Activated CD4-positive, alpha-beta T cell treated with anti-CD3 and anti-CD28 coated beads, Interleukin-2, Interleukin-4, amounts not matched to agents 100 ng/mL and 50 ng/mL, durations not matched to agents 16 hours and 8 hours (primary cell): ENCODE results near the gene PLCXD1.
"Not testable (repeated sequence)": the region's sequence is repeated elsewhere in the genome, so short reads cannot be mapped to it uniquely, and the experiment has no call there.

Experiments used
- DNase-seq: peaks from one replicate; pipeline ENCODE4 v3.0.0-alpha.2; 2020; ENCODE audit warnings: low spot score

Gene PLCXD1

GRCh38 chrX:317424-318067, 36.4 kb downstream of the PLCXD1 start:
- no peak for DNase-seq

GRCh38 chrX:318068-318738, 37.0 kb downstream of the PLCXD1 start:
- DNase-seq: peak; percentile 98

DNA sequence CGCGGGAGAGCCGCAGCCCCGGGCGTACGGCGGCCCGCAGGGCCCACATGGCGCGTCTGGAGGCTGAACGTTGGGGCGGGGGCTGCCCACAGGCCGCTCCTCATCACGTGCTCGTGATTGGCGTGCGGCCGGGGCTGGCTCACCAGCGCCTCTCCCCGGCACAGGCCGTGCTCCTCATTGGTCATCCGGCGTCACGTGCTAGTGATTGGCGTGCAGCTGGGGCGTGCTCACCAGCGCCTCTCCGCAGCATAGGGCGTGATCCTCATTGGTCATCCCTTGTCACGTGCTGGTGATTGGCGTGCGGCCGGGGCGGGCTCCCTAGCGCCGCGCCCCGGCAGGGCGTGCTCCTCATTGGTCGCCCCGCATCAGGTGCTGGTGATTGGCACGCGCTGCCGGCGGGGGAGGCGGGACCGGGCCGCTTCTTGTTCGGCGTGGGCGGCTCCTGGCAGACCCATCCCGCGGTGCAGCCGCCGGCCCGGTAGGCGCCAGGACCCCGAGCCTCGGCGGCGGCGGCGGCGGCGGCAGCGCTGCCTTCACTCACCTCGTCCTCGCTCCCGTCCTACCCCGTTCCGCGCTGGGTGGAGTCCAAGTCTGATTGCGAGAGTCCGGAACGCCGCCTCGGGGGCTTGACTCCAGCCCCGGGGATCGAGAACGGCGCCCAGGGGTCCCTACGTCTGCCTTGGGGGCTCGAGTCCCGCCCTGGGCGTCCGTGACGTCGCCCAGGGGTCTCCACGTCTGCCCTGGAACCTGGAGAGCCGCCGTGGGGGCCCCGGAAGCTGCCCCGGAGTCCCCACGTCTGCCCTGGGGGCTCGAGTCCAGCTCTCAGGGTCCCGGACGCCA, 37.8 kb downstream of the PLCXD1 start, which contains the start of gene GTPBP6:
TSS of gene GTPBP6 (minus strand) at position 58 of the 840 bp plus-strand sequence. CDS start at position 49, 9 bp downstream.
- DNase-seq: peak; percentile 99

DNA sequence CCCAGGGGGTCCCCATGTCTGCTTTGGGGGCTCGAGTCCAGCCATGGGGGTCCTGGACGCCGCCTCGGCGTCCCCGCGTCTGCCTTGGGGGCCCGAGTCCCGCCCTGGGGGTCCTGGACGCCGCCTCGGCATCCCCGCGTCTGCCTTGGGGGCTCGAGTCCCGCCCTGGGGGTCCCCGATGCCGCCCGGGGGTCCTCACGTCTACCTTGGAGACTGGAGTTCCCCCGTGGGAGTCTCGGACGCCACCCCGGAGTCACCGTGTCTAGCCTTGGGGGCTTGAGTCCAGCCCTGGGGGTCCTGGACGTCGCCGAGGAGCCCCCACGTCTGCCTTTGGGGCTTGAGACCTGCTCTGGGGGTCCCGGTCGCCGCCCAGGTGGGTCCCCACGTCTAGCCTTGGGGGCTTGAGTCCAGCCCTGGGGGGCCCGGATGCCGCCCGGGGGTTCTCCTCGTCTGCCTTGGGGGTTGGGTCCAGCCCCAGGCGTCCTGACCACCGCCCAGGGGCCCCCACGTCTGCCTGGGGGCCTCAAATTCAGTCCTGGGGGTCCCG, 38.5 kb downstream of the PLCXD1 start:
- no peak for DNase-seq

DNA sequence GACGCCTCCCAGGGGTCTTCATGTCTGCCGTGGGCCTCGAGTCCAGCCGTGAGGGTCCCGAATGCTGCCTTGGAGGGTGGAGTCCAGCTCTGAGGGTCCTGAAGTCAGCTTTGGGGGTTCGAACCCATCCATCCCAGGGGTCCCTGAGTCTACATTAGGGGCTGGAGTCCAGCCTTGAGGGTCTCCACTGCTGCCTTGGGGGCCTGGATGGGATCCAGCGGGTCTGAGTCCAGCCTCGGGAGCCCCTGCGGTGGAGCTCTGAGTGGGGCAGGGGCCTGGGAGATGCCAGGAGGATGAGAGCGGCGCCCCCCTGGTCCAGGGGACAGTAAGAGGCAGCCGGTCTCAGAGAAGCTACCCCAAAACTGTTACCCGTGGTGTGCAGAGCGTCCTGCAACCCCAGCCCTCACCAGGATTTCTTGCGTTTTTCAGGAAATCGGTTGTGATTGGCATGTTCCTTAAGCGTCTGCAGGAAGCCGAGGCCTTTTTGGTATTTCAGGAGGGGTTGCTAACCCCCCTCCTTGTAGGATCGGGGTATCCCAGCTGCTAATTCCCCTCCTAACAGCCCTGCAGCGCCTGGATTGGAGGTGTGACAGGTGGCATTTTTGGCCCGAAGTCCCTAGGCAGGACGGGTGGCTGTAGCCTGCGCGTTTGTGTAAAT, 39.1 kb downstream of the PLCXD1 start:
- no peak for DNase-seq

- DNase-seq: no peak
These were observed 42.8 kb downstream of the PLCXD1 start for GRCh38 chrX:323721-324628.

GRCh38 chrX:324664-325063, 43.5 kb downstream of the PLCXD1 start:
- not testable (repeated sequence) for DNase-seq

- no peak for DNase-seq
These were observed 46.5 kb downstream of the PLCXD1 start for GRCh38 chrX:327660-328126.

DNA sequence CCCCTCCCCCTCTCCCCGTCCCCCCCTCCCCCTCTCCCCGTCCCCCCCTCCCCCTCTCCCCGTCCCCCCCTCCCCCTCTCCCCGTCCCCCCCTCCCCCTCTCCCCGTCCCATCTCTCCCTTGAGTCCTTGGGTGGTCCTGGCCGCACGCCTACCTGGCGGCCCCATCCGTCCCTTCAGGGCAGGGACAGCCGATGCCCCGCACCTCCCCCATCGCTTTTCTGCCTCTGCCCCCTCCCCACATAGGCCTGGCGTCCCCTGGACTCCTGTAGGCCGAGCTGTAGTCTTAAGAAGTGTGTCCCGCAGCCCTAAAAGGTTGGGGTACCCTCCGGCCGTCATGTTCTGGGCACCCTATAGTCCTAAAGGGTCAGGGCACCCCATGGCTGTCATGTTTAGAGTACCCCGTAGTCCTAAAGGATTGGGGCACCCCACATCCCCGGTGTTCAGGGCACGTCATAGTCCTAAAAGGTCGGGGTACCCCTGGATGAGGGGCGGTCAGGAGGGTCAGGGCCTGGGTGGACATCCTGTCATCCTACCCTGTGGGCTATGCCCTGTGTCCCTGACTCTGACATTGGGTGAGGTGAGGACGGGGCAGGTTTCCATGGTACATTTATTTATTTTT, 48.2 kb downstream of the PLCXD1 start:
- DNase-seq: no peak

- not testable (repeated sequence) for DNase-seq
These were observed 49.1 kb downstream of the PLCXD1 start for GRCh38 chrX:330141-330725.

DNA sequence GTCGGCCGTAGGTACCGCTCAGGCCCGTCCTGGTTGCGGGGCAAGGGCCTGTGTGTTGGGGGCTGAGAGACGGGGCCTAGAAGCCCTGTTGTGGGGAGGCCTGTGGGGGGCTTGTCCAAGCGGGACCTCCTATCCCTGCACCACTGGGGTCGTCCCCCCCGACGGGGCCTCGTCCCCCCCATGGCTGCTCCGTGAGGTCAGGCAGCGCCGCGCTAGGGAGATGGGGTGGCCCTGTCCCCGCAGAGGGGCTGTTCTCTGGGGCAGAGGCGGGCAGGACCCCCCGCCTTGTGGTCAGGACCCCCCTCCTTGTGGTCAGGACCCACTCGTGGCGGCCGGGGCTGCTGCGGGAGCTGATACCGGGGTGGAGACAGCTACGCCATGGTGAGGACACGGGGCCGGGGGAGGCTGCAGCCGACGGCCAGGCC, 49.6 kb downstream of the PLCXD1 start:
- DNase-seq: no peak

DNA sequence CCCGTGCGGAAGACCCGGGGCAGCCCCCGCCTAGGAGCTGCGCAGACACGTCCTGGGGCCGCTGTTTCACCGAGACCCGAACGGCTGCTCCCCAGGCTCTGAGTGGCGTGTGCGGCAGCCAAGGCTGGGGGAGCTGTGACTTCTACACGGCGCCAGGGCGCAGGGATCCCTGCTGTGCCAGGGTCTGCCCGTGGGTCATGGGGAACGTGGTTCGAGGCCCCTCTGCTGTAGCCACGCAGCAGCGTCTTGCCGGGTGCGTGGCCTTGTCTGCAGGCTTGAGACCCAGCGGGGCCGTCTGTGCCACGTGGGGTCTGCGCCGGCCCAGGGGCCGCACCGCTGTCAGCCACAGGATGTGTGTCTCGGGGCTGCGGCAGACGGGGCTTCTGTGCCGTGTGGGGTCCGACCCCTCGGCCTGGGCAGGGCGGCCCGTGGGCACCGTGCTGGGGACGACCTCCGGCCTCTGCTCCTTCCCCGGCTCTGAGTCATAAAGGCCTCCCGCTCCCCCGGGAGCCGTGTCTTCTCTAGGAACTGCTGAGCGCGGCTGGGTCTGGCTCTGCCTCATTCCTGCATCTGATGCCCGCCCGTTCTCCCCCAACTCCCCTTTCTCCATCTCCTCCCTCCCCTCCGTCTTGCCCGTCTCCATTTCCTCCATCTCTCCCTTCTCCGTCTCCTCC, 50.1 kb downstream of the PLCXD1 start:
- no peak for DNase-seq

DNA sequence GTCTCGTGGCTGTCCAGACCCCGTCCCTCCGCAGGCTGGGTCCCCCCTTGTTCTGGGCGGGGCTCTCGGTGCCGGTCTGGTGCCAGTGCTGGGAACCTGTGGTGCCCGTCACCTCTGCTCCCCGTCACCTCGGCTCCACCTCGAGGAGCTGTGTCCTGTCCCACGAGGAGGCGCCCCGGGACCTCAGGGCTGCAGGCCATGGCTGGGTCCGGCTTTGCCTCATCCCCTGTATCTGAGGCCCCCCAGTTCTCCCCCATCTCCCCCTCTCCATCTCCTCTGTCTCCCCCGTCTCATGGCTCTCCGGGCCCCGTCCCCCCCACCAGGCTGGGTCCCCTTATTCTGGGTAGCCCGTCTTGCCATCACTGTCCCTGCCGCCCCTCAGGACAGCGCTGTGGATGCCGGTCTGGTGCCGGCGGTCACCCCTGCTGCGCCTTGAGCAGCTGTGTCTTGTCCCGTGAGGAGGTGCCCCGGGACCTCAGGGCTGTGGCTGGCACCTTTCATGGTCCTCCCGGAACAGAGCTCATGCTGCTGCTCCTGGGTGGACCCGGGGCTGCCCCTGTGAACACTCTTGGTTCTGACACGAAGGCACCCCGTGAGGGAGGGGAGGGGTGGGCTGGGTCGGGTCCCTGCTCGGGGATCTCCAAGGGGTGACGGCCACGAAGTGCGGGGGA, 50.8 kb downstream of the PLCXD1 start:
- DNase-seq: no peak

DNA sequence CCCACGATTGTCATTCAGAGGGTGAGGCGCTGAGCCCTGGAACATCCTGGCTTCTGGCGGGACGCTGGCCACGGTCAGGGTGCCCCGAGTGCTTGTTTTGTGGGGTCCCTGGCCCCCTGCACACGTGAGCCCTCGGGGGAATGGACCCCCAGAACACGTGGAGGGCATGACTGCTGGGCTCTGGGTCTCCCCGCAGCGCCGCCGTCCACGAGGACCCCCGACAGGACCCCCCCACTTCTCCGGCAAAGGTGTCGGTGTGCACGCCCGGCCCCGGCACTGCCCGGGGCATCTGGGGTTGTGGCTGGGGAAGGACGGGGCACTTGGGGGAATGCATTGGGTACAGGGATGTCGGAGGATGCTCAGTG, 51.3 kb downstream of the PLCXD1 start:
- DNase-seq: no peak

DNA sequence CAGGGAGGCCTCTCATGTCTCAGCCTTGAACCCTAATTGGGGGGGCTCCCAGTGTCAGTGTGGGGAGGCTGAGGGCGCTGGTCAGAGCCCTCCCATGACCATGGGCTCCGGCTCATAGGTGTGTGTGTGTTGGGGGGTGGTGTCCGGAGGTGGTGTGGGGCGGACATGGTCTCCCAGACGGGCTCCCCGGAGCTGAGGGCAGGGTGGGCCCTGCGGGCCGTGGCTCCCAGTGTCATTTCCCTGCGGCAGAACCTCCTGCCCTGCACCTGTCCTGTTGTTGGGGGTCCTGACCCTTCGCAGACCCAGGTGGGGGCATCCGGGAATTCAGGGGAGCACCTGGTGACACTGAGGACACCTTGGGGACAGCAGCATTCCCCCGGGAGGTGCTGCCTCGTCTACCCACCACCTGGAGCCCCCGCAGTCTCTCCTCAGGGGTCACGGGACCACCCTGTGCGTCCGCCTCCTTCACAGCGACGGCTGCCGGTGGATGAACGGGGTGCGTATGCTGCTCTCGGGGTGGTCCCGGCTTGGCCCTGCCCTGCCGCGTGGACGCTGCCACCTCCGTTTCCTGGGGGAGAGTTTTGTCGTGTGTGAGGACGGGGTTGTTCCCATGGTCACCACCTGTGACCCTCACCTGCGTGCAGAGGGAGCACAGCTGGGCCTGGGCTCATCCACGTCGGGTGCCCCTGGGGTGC, 51.9 kb downstream of the PLCXD1 start:
- DNase-seq: no peak

DNA sequence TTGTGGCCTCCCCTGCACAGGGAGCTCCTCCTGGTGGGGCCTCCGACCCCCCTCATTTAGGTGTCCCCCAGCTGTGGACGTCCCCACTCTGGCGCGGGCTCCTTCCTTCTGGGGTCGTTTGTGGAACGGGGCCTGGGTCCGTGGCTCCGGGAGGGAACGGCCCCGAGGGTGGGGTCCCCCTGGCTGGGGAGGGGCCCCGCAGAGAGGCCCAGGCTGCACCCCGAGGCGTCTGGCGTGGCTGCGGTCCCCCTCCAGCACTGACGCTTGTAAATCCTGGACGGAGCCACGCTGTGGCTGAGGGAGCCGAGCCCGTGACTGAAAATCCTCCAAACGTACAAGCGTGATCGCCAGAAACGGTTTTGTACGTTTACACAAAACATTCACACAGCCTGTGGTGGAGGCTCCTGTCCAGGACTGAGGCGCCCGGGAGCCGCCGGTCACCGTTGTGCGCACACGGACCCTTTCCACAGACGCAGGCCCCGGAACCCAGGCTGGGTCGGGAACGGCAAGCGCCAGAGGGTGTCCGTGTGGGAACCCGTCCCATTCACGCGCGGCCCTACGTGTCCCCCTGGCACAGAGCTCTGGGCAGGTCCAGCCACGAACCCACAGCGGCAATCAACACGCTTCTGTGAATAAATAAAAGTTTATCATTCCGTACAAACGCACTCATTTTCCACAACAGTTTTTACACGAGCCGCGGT, 52.6 kb downstream of the PLCXD1 start:
- DNase-seq: no peak

GRCh38 chrX:334331-334891, 53.2 kb downstream of the PLCXD1 start:
- DNase-seq: no peak
